HepG2 (cell line): Measurements from ENCODE around the gene S100A5. TPM values are rescaled to one million over a fixed set of nuclear protein-coding genes. Genes with fewer than 3 reads are reported as not detected.

Experiments used
- ARNTL ChIP-seq: sonication (generic); formaldehyde crosslinking; IDR thresholded peaks from 2 replicates; pipeline ENCODE4 v1.4.0; 2020; ENCODE audit warnings: mild to moderate bottlenecking, missing genetic modification reagents
- BCL6 ChIP-seq: IDR thresholded peaks from 2 replicates; pipeline ENCODE4 v1.6.1; 2016; ENCODE audit warnings: missing genetic modification reagents, missing compliant biosample characterization
- CC2D1A ChIP-seq: sonication (generic); formaldehyde crosslinking; IDR thresholded peaks from 2 replicates; pipeline ENCODE4 v1.8.1; 2023; ENCODE audit warnings: mild to moderate bottlenecking, missing genetic modification reagents
- DR1 ChIP-seq: sonication (generic); formaldehyde crosslinking; IDR thresholded peaks from 2 replicates; pipeline ENCODE4 v1.8.0; 2021; ENCODE audit warnings: mild to moderate bottlenecking, missing genetic modification reagents, inconsistent platforms
- ELF3 ChIP-seq: IDR thresholded peaks from 2 replicates; pipeline ENCODE4 v1.6.1; 2016; ENCODE audit warnings: missing genetic modification reagents, missing compliant biosample characterization
- FLYWCH1 ChIP-seq: sonication (generic); formaldehyde crosslinking; IDR thresholded peaks from 2 replicates; pipeline ENCODE4 v1.8.1; 2023; ENCODE audit warnings: mild to moderate bottlenecking, missing genetic modification reagents
- FOXA1 ChIP-seq, 2 experiments: fragments of 450-650 bp in 1 of 2; sonication (generic) in 1 of 2; formaldehyde crosslinking in 1 of 2; IDR thresholded peaks; 2 replicates each; pipeline versions ENCODE4 v1.4.0 to v1.6.1; 2016 to 2020; ENCODE audit warnings: missing genetic modification reagents in 1 of 2
- HOXA7 ChIP-seq: sonication (generic); formaldehyde crosslinking; IDR thresholded peaks from 2 replicates; pipeline ENCODE4 v1.8.1; 2022; ENCODE audit warnings: mild to moderate bottlenecking, missing genetic modification reagents, moderate library complexity
- KLF6 ChIP-seq: IDR thresholded peaks from 2 replicates; pipeline ENCODE4 v1.8.0; 2016; ENCODE audit warnings: missing biosample characterization, missing genetic modification reagents
- MEIS1 ChIP-seq: sonication (generic); formaldehyde crosslinking; IDR thresholded peaks from 2 replicates; pipeline ENCODE4 v1.9.0; 2021; ENCODE audit warnings: mild to moderate bottlenecking, missing genetic modification reagents, moderate library complexity, borderline replicate concordance
- MTA1 ChIP-seq: sonication (generic); formaldehyde crosslinking; IDR thresholded peaks from 2 replicates; pipeline ENCODE4 v1.4.0; 2020; ENCODE audit warnings: missing genetic modification reagents, mild to moderate bottlenecking, borderline replicate concordance
- POLR2AphosphoS2 ChIP-seq: IDR thresholded peaks from 2 replicates; pipeline ENCODE4 v1.6.1; 2011; ENCODE audit warnings: low read depth, low read length, improper control_type of control experiment
- SIN3A ChIP-seq: IDR thresholded peaks from 2 replicates; pipeline ENCODE4 v1.6.1; 2011; ENCODE audit warnings: low read depth, mild to moderate bottlenecking, control low read depth, low read length, borderline replicate concordance
- SP5 ChIP-seq: IDR thresholded peaks from 2 replicates; pipeline ENCODE4 v1.6.1; 2016; ENCODE audit warnings: low read depth, borderline replicate concordance
- TARDBP ChIP-seq: sonication (generic); formaldehyde crosslinking; IDR thresholded peaks from 2 replicates; pipeline ENCODE4 v1.8.0; 2022; ENCODE audit warnings: mild to moderate bottlenecking, missing genetic modification reagents
- THYN1 ChIP-seq: sonication (generic); formaldehyde crosslinking; IDR thresholded peaks from 2 replicates; pipeline ENCODE4 v1.8.1; 2023; ENCODE audit warnings: low read depth, mild to moderate bottlenecking, moderate library complexity, missing genetic modification reagents, borderline replicate concordance
- ZBTB7B ChIP-seq: sonication (generic); formaldehyde crosslinking; IDR thresholded peaks from 2 replicates; pipeline ENCODE4 v1.4.0; 2020; ENCODE audit warnings: missing genetic modification reagents
- ZC3H13 ChIP-seq: sonication (generic); formaldehyde crosslinking; IDR thresholded peaks from 2 replicates; pipeline ENCODE4 v1.8.1; 2023; ENCODE audit warnings: mild to moderate bottlenecking, missing genetic modification reagents, moderate library complexity
- ZMAT3 ChIP-seq: sonication (generic); formaldehyde crosslinking; conservative IDR thresholded peaks from 2 replicates; pipeline ENCODE4 v1.7.0; 2021; ENCODE audit warnings: missing genetic modification reagents
- ZNF205 ChIP-seq: IDR thresholded peaks from 2 replicates; pipeline ENCODE4 v1.6.1; 2018; ENCODE audit warnings: missing biosample characterization, missing genetic modification reagents
- ZNF282 ChIP-seq: fragments of 450-650 bp; IDR thresholded peaks from 2 replicates; pipeline ENCODE4 v1.6.1; 2018; ENCODE audit not compliant: partially characterized antibody
- ZNF737 ChIP-seq: sonication (generic); formaldehyde crosslinking; IDR thresholded peaks from 2 replicates; pipeline ENCODE4 v1.5.0; 2020; ENCODE audit warnings: missing genetic modification reagents, mild to moderate bottlenecking, borderline replicate concordance
- polyA plus RNA-seq, 8 experiments: library from polyadenylated mRNA; depleted of rRNA in 3 of 8; stranded (reverse) in 7 of 8; unstranded in 1 of 8; fragments of >200 nt; fragmentation: Illumina TruSeq in 4 of 8; extraction: Trizol in 4 of 8; gene quantifications; 2 replicates each; pipeline versions ENCODE4 v1.2.1 to v1.2.3, GENCODE V29; 2011 to 2016; ENCODE audit warnings: low read depth in 4 of 8, missing spikeins in 1 of 8, mixed read lengths in 1 of 8; ENCODE audit not compliant: insufficient read depth in 1 of 8
- total RNA-seq, 5 experiments: library from RNA; depleted of rRNA; stranded (reverse); fragments of >200 nt; fragmentation: Illumina TruSeq; extraction: Trizol; gene quantifications; 2 replicates each; pipeline ENCODE4 v1.2.3, GENCODE V29; 2016; ENCODE audit warnings: low read depth in 1 of 5
- TF ChIP-seq, protein P1 (sequence below): sonication (generic); formaldehyde crosslinking; IDR thresholded peaks from 2 replicates; pipeline ENCODE4 v1.4.0; 2020; ENCODE audit warnings: missing genetic modification reagents, borderline replicate concordance
- TF ChIP-seq, protein P2 (sequence below): sonication (generic); formaldehyde crosslinking; IDR thresholded peaks from 2 replicates; pipeline ENCODE4 v1.8.0; 2022; ENCODE audit warnings: low read depth, missing genetic modification reagents
- TF ChIP-seq, protein P3 (sequence below): IDR thresholded peaks from 2 replicates; pipeline ENCODE4 v1.6.1; 2016; ENCODE audit warnings: mild to moderate bottlenecking

The S100A5 gene
- total and polyA plus RNA-seq, 2 of the 13 experiments (the other 11 are each of a cell fraction or from before 2014, with no cell fraction given) = not detected

DNA sequence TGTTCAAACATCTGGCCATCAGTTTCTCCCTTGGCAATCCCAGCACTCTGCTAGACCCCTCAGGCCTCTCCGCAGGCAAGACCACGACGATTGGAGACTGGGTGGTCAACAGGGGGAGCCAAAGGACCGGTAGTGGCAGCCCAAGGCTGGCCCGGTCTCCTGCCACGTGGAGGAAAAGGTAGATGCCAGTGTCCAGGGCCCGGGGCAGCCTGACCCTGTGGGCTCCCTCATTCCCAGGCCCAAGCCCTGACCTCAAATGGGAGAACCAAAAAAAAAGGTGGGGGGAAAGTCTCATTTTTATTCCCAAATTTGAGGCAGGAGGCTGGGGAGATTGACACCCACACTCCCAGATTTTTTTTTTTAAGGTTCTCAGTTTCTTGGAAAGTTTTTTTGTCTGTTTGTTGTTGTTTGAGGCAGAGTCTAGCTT is 29.7 kb downstream of the S100A5 start (continued):
- TF ChIP-seq ZBTB7B (CRISPR knock-in tag) (peak; percentile 85), MEIS1 (CRISPR knock-in tag) (no peak), ZMAT3 (CRISPR knock-in tag) (no peak), SIN3A (no peak), FOXA1 (IDR thresholded peaks at IDR 0.05) (no peak), FOXA1 (CRISPR knock-in tag; IDR thresholded peaks at IDR 0.05) (no peak), ZNF737 (CRISPR knock-in tag) (no peak), DR1 (CRISPR knock-in tag) (no peak), THYN1 (CRISPR knock-in tag) (no peak), MTA1 (CRISPR knock-in tag) (no peak), TARDBP (CRISPR knock-in tag) (peak; percentile 58; the same call in 1 of the 2 replicates), BCL6 (0 out of 2 replicates have a peak, but pooled peaks have one; percentile 7), KLF6 (CRISPR knock-in tag) (no peak), ZNF205 (no peak), ELF3 (peak; percentile 51), ZNF282 (no peak), HOXA7 (CRISPR knock-in tag) (no peak), ARNTL (CRISPR knock-in tag) (no peak), FLYWCH1 (CRISPR knock-in tag) (no peak), ZC3H13 (CRISPR knock-in tag) (no peak), POLR2AphosphoS2 (no peak), SP5 (CRISPR knock-in tag) (0 out of 2 replicates have a peak, but pooled peaks have one; percentile 9), CC2D1A (CRISPR knock-in tag) (no peak)
- TF ChIP-seq, protein P1, sequence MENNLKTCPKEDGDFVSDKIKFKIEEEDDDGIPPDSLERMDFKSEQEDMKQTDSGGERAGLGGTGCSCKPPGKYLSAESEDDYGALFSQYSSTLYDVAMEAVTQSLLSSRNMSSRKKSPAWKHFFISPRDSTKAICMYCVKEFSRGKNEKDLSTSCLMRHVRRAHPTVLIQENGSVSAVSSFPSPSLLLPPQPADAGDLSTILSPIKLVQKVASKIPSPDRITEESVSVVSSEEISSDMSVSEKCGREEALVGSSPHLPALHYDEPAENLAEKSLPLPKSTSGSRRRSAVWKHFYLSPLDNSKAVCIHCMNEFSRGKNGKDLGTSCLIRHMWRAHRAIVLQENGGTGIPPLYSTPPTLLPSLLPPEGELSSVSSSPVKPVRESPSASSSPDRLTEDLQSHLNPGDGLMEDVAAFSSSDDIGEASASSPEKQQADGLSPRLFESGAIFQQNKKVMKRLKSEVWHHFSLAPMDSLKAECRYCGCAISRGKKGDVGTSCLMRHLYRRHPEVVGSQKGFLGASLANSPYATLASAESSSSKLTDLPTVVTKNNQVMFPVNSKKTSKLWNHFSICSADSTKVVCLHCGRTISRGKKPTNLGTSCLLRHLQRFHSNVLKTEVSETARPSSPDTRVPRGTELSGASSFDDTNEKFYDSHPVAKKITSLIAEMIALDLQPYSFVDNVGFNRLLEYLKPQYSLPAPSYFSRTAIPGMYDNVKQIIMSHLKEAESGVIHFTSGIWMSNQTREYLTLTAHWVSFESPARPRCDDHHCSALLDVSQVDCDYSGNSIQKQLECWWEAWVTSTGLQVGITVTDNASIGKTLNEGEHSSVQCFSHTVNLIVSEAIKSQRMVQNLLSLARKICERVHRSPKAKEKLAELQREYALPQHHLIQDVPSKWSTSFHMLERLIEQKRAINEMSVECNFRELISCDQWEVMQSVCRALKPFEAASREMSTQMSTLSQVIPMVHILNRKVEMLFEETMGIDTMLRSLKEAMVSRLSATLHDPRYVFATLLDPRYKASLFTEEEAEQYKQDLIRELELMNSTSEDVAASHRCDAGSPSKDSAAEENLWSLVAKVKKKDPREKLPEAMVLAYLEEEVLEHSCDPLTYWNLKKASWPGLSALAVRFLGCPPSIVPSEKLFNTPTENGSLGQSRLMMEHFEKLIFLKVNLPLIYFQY = peak; percentile 91
- TF ChIP-seq, protein P2, sequence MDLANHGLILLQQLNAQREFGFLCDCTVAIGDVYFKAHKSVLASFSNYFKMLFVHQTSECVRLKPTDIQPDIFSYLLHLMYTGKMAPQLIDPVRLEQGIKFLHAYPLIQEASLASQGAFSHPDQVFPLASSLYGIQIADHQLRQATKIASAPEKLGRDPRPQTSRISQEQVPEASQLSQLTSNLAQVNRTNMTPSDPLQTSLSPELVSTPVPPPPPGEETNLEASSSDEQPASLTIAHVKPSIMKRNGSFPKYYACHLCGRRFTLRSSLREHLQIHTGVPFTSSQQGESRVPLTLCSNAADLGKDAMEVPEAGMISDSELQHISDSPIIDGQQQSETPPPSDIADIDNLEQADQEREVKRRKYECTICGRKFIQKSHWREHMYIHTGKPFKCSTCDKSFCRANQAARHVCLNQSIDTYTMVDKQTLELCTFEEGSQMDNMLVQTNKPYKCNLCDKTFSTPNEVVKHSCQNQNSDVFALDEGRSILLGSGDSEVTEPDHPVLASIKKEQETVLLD (CRISPR knock-in tag) = no peak
- TF ChIP-seq, protein P3, sequence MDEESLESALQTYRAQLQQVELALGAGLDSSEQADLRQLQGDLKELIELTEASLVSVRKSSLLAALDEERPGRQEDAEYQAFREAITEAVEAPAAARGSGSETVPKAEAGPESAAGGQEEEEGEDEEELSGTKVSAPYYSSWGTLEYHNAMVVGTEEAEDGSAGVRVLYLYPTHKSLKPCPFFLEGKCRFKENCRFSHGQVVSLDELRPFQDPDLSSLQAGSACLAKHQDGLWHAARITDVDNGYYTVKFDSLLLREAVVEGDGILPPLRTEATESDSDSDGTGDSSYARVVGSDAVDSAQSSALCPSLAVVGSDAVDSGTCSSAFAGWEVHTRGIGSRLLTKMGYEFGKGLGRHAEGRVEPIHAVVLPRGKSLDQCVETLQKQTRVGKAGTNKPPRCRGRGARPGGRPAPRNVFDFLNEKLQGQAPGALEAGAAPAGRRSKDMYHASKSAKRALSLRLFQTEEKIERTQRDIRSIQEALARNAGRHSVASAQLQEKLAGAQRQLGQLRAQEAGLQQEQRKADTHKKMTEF (CRISPR knock-in tag) = peak; percentile 63
